Measurements from ENCODE around the gene GAREM1. TPM values are rescaled to one million over a fixed set of nuclear protein-coding genes. Genes with fewer than 3 reads are reported as not detected.

Gene GAREM1
- total and polyA plus RNA-seq, 2 of the 8 experiments (the other 6 are each of a cell fraction or from before 2014, with no cell fraction given) = 3.6 to 9.2 TPM

GRCh38 chr18:32287873-32288272 lies 182.8 kb downstream of the GAREM1 start (continued):
- TF ChIP-seq BCL11A (IDR thresholded peaks at IDR 0.05; ENCODE audit: low read depth in 2 of 2, low read length in 2 of 2) (no peak), SRF (IDR thresholded peaks at IDR 0.05; ENCODE audit: low read depth, low read length) (no peak), SP1 (IDR thresholded peaks at IDR 0.05; ENCODE audit: low read depth, low read length) (no peak), RXRA (IDR thresholded peaks at IDR 0.05; ENCODE audit: insufficient read depth, low read depth, low read length) (no peak), CBX5 (IDR thresholded peaks at IDR 0.05; ENCODE audit: low read depth, low read length) (no peak), KDM4A (IDR thresholded peaks at IDR 0.05; ENCODE audit: low read depth, low read length, severe bottlenecking) (no peak), ASH2L (IDR thresholded peaks at IDR 0.05; ENCODE audit: low read length) (no peak)

Data from H1 (cell line).